OCI-LY7 (cell line): ENCODE results near the gene SLC17A1.

Source experiments
- EZH2phosphoT487 ChIP-seq: fragments of 200-600 bp; sonication (generic); IDR thresholded peaks from 2 replicates; pipeline ENCODE4 v1.6.1; 2018; ENCODE audit warnings: low read depth, borderline replicate concordance, mild to moderate bottlenecking, mixed run types, antibody characterized with exemption, low read length, moderate library complexity, mixed read lengths
- TF ChIP-seq, protein P1 (sequence below): fragments of 200-600 bp; sonication (generic); conservative IDR thresholded peaks from 2 replicates; pipeline ENCODE4 v1.5.1; 2014; ENCODE audit warnings: mild to moderate bottlenecking, antibody characterized with exemption, low read length, moderate library complexity, mixed read lengths

DNA sequence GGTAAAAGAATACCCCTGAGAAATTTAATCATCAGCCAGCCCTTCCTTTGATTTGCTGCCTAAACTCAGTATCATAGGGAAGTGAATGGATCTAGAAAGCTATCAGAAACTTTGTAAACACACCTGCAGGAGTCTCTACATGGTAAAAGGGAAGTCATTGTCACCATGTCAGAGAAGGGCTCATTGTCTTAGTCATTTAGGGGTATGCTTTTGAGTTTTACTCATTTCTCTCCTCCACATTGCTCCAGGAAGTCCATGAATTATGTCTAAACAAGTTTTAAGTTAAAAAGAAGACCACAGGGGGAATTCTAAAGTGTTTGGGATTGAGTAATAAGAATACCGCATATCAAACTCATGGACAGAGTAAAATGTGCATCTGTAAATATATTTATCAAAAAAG, 2.5 kb downstream of the SLC17A1 start:
- TF ChIP-seq, protein P1, sequence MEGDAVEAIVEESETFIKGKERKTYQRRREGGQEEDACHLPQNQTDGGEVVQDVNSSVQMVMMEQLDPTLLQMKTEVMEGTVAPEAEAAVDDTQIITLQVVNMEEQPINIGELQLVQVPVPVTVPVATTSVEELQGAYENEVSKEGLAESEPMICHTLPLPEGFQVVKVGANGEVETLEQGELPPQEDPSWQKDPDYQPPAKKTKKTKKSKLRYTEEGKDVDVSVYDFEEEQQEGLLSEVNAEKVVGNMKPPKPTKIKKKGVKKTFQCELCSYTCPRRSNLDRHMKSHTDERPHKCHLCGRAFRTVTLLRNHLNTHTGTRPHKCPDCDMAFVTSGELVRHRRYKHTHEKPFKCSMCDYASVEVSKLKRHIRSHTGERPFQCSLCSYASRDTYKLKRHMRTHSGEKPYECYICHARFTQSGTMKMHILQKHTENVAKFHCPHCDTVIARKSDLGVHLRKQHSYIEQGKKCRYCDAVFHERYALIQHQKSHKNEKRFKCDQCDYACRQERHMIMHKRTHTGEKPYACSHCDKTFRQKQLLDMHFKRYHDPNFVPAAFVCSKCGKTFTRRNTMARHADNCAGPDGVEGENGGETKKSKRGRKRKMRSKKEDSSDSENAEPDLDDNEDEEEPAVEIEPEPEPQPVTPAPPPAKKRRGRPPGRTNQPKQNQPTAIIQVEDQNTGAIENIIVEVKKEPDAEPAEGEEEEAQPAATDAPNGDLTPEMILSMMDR = no peak
- no peak for TF ChIP-seq EZH2phosphoT487
